Breast epithelium (tissue), 3 donors: ENCODE data around the gene VPS13D.

Experiments
- CTCF ChIP-seq, 3 donors: fragments of 450-650 bp; IDR thresholded peaks; one replicate each; pipeline ENCODE4 v1.5.1; 2016 to 2017; ENCODE audit warnings: antibody characterized with exemption in 3 of 3, mild to moderate bottlenecking in 3 of 3, moderate library complexity in 3 of 3
- POLR2AphosphoS5 ChIP-seq, 3 donors: sonication (generic); formaldehyde crosslinking; IDR thresholded peaks; one replicate each; pipeline ENCODE4 v1.6.1; 2017; ENCODE audit warnings: antibody characterized with exemption in 3 of 3

GRCh38 chr1:12293416-12293815, 63.6 kb downstream of the VPS13D start:
- TF ChIP-seq CTCF (IDR thresholded peaks at IDR 0.05) (no peak), POLR2AphosphoS5 (IDR thresholded peaks at IDR 0.05) (no peak)
